NCI-H2081 (cell line): Measurements from ENCODE around the gene IL9R.
"Not testable (repeated sequence)": the region's sequence is repeated elsewhere in the genome, so short reads cannot be mapped to it uniquely, and the experiment has no call there.

Experiments used
- DNase-seq, 2 experiments: peaks; one replicate each; lab custom pipeline; 2025; lab: John Stamatoyannopoulos, UW

IL9R gene, protein sequence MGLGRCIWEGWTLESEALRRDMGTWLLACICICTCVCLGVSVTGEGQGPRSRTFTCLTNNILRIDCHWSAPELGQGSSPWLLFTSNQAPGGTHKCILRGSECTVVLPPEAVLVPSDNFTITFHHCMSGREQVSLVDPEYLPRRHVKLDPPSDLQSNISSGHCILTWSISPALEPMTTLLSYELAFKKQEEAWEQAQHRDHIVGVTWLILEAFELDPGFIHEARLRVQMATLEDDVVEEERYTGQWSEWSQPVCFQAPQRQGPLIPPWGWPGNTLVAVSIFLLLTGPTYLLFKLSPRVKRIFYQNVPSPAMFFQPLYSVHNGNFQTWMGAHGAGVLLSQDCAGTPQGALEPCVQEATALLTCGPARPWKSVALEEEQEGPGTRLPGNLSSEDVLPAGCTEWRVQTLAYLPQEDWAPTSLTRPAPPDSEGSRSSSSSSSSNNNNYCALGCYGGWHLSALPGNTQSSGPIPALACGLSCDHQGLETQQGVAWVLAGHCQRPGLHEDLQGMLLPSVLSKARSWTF

DNA sequence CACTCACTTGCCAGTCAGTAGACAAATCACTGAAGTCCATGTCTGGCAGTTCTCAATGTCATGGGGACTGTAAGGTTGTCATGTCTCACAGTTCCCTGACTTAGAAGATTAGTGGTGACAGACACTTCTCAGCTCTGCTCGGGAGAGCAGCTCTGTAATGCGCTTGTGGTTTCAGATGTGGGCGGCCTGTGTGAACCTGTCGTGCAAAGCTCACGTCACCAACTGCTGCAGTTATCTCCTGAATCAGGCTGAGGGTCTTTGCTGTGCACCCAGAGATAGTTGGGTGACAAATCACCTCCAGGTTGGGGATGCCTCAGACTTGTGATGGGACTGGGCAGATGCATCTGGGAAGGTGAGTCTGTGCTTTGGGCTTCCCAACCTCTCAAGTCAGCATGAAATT, at the start of gene IL9R:
Gene IL9R (plus strand): TSS at position 261 of the 400 bp plus-strand sequence. CDS start 64 bp downstream, at position 325.
- no peak for DNase-seq

DNA sequence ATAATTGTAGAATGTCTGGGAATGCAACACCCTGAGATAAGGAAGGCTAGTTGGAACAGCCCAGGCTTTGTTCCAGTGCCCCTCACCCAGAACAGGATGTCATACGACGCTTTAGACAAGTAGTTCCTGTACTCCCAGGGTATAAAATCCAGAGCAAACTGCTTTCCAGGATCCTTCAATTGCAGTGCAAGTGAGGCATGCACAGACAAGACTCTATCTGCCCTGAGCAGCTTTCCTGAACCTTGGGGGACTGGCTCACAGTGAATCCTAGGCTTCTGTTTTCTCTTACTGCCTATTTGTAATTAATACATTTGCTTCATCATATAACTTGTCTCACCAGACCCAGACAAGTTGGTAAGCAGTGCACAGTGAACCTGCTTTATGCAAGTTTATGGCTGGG, 48.4 kb upstream of the IL9R start:
- no peak for DNase-seq

DNA sequence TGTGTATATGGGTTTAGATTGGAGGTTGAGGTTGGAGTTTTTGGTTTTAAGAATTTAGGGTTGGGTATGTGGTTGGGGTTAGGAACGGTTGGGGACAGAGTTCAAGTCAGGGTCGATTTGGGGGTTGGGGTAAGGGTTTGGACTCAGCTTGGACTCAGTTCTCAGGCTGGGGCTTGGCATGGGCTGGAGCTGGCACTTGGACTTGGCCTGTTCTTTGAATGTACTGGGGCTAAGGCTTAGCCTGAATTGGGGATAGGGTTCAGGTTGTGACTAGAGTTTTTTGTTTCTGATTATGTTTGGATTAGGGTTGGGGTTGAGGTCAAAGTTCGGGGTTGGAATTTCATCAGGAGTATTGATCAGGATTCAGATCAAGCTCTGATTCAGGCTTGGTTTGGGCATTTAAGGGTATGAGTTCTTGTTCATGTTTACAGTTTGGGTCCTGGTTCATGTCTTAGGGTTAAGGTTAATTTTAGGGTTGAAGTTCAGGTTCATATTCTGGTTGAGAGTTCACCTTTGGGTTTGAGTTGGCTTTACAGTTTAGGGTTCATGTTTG, 46.2 kb upstream of the IL9R start:
- DNase-seq: no peak

DNA sequence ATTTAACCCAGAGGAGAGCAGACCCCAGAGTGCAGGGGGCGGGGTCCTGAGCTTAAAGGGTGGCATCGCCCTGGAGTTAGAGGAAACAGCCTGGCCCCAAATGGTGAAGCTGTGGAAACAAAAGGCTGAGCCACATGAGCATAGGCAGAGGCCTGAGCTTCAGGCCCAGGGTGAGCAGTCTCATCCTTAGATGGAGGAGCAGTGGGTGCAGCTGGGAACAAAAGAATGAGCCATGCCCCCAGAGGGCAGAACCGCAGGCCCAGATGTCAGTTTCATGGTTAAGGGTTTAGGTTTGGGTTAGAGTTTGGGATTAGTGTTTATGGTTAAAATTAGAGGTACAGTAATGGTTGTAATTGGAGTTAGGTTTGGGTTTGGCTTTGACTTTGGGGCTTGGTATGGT, 44.4 kb upstream of the IL9R start:
- no peak for DNase-seq

DNA sequence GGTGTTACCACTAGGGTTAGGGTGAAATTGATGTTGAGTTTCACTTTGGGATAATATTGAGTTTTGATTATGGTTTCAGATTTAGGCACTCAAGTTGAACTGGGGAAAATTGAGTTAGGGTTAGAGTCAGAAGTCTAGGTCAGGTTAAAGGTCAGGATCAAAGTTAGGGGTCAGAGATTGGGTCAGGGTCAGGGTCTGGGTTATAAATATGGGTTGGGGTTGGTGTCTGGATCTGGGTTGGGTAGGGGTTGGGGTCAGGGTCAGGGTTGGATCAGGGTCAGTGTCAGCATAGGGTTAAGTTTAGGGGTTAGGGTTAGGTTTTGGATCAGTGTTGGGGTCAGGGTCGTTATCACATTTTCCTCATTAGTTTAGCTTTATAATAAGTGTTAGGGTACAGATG, 42.7 kb upstream of the IL9R start:
- no peak for DNase-seq

DNA sequence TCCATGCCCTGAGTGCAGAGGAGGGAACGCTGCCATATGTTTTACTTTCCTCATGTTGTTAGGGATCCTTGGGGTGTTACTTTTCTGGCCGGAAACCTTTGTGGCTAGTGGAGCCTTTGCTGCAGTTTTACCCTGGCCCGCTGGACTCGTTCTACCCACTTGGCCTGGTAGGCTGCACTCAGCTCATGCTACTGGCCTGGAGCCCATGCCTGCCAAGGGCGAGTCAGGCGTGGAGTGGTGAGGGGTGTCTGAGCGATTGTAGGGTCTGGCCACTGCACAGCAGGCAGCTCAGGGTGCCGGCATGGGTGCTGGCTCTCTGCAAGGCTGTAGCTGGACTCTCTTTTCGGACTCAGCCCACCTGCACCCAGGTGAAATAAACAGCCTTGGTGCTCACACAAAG, 41.4 kb upstream of the IL9R start:
- DNase-seq: no peak

DNA sequence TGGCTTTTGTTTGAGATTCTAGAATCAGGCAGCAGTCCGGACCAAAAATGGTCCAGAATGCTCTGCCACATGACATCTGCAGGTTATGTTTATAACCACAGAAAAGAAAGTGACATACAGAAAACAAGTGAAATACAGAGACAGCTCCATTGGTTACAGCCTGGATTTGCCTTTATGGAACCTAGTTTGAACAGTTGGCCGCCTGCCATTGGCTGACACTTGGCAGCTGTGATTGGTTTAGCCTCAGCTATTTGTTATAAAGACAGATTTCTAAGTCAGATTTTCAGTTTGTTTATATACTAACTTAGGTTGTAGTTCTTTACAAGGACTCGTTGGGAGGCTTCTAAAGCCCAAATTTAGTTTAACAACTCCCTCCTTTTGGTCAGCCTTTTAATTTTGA, 40.8 kb upstream of the IL9R start:
- DNase-seq: no peak

DNA sequence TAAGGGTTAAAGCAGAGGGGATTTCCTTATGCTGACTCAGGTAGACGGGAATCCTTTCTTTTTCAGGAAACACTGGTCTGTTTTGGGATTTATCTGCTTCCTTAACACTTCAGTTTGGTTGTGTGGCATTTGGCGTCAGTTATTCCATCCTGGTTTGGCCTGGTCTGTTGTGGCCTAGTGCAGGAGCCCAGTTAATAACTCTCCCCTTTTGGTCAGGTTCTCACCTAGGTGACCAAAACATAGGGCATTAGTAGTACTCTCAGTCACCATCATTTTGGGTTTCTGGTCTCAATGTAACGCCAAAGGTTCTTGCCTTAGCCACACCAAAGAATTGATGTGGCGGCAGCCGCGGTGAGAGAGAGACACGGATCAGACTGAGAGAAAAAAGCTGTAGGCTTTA, 39.7 kb upstream of the IL9R start:
- DNase-seq: no peak

DNA sequence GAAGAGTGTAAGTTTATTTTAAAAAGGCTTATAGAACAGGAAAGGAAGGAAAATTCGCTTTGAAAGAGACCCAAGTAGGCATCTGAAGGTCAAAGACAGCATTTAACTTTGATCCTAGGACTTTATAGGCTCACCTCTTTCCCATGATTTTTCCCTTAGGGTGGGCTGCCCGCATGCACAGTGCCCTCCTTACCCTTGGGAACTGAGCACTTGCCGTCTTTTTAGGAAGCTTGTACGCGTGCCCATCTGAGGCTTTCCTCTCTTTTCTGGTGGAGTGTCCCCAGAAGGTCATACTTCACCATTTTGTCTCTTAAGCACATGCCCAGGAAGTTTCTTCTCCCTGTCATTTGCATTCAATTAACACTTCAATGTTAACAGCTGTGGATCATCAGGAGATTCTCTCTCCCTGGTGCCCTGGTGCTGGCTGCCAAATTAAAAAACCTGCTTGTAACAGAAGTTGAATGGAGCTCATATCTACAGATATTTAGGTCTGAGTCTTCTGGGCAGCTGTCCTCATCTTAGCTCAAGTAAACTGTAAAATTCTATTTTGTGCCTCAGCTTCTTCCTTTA, 38.4 kb upstream of the IL9R start:
- DNase-seq: no peak

DNA sequence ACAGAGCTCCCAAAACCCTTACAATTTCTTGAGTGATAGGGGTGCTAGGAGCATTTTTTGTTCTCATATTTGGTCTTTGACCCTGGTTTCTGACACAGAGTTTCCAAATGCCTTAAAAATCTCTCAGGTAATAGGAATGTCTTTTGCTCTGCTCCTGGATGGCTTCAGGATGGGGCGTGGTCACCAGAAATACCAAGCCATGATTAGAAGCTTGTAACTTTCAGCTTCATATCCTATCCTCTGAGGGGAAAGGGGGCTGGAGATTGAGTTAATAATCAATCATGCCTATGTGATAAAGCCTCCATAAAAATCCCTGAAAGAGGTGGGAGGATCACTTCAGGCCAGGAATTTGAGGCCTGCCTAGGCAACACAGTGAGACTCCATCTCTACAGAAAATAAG, 34.6 kb upstream of the IL9R start:
- DNase-seq: no peak

DNA sequence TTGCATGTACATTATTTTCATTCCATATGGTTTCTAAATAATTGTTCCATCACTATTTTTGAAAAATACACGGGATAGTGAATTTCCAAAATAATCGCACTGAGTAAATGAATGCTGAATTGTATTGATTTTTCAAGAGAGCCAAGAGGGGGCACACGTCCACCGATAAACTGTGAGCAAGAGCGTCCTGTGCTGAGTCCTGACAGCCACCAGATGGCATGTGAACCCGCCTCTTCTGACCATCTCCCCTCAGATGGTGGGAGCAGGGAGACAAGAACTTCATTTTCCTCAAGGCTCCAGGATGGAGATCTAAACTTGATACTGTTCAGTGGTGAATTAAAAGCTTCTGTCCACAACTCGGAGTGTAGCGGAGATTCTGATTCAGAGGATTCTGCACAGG, 30.6 kb upstream of the IL9R start:
- DNase-seq: peak; percentile 44 to 73

DNA sequence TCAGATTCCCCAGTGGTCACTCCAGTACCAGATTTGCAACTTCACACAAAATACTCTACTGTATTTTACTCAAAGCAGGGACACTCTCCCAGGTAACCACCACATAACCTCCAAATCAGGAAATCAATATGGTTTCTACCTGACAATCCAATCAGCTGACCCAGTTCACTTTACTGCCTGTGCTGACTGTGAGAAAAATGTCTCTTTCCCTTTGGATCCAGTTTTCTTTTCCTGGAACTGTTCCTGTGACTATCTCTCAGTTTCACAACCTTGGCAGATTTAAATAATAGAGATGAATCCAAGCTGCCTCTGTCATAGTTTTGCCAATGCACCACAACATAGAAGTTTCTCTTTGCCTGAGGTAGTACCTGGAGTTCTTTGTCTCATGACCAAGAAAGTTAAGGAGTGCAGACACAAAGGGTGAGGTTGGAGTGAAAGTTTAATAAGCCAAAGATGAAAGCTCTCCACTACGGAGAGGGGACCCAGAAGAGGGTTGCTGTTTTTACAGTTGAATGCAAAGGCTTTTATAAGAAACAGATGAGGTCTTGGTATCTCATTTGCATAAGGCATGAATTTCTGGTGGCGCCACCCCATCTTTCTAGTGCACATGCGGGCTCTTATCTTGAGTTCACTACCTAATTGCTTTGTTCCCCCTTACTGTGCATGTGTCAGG, 29.7 kb upstream of the IL9R start:
- DNase-seq: no peak

DNA sequence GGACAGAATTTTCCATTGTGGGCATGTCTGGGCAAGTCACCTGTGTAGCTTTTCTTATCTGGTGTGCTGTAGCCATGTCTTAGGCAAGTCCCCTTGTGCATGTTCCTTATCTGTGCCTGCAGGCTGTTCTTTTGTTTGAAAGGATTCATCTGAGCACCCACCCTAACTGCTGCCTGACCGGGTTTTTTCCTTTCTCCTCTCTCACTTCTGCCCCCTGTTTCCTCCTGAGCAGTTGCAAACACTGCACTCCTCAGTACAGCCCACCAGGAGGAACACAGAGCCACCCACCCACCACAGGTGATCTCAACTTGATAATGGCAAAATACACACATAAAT, 29.2 kb upstream of the IL9R start:
- no peak for DNase-seq

DNA sequence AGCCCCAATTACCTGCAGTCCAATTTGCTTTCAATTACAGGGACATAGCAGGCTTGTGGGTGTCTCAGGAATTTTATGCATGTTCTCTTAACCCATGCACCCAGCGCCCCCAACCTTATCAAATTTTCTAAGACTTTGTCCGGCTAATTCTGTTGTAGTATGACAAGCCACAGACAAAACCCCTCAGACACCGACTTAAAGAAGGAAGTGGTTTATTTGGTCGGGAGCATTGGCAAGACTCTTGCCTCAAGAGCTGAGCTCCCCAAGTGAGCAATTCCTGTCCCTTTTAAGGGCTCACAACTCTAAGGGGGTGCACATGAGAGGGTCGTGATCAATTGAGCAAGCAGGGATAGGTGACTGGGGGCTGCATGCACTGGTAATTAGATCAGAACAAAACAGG, 28.7 kb upstream of the IL9R start:
- DNase-seq: no peak

DNA sequence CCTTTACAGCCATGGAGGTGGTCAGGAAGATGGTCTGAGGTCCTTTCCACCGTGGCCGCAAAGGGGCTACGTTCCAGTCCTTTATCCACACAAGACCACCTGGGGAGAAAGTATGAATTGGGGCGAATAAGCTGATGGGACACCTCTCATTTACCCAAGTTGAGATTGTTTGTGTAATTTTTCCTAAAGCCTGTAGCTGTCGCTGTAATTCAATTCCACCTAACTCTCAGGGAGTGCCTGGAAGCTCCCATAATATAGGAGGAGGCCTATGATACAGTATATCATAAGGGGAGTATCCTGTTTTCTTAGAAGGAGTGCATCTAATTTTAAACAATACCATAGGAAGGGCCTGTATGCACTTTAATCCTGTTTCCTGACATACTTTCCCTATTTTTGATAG, 25.8 kb upstream of the IL9R start:
- not testable (repeated sequence) for DNase-seq

DNA sequence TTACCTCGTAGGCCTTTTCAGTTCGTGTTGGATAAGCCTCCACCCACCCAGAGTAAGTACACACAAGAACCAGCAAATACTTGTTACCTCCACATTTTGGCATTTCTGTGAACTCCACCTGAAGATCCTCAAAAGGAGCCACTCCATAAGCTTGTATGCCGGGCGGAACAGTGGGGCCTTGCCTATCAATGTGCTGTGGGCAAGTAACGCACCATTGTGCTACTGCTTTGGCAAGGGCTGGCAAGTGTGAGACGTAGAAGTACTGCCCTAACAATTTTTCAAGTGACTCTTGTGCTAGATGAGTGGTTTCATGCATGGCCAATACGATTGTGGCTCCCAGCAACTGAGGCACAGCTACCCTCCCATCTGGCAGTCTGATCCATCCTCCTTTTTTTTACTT, 25.3 kb upstream of the IL9R start:
- DNase-seq: not testable (repeated sequence)

DNA sequence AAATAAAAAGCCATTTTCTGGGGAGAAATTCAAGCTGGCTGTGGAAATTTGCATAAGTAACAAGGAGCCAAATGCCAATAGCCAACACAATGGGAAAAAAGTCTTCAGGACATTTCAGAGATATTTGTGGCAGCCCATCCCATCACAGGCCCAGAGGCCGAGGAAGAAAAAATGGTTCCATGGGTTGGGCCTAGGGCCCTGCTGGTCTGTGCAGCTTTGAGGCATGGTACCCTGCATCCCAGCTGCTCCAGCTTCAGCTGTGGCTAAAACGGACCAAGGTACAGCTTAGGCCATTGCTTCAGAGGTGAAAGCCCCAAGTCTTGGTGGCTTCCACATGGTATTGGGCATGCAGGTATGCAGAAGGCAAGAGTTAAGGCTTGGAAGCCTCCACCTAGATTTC, 14.2 kb upstream of the IL9R start:
- no peak for DNase-seq

DNA sequence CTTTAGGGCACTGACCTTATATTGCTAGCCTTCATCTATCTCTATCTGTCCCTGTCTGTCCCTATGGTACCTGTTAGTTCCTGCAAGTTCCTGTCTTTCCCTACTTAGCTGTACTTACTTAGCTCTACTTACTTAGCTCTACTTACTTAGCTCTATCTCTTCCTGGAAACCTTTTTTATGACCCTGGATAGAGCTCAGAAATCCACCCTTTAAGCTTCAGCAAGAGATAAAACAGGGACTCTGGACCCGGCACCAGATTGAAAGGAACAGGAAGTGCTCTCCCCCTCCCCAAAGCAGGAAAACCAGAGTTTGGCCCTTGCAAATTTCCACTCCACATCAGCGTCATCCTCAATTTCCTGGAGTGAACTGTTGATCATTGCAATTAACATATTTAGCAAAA, 12.3 kb upstream of the IL9R start:
- DNase-seq: no peak

DNA sequence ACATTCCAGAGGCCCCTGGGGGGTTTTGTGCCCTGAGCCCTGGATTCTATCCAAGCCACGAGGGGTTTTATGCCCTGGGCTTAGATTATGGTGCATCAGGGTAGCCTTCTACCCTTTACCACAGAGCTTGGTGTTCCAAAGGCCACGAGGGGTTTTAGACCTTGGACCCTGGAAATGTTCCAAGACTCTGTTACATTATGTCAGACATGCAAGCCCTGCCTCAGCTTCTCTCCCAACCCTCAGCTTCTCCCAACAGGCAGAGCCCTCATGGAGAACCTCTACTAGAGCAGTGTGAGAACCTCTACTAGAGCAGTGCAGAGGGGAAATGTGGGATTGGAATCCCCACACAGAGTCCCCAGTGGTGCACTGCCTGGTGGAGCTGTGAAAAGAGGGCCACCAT, 10.5 kb upstream of the IL9R start:
- DNase-seq: not testable (repeated sequence)

DNA sequence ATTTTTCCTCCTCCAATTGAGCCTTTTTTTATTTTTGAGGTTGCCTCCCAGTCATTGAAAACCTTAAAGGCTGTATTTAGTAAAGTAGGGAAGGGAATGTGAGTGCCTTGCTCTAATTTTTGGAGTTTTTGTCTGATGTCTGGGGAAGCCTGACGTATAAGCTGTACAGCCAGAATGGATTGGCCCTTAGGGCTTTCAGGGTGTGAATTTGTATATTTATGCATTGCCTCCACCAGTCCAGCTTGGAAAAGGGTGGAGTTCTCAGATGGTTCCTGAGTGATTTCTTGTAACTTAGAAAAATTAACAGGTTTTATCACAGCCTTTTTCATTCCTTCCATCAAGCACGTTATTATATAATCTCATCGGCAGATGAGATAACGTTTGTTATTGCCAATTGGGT, 8.6 kb upstream of the IL9R start:
- no peak for DNase-seq

DNA sequence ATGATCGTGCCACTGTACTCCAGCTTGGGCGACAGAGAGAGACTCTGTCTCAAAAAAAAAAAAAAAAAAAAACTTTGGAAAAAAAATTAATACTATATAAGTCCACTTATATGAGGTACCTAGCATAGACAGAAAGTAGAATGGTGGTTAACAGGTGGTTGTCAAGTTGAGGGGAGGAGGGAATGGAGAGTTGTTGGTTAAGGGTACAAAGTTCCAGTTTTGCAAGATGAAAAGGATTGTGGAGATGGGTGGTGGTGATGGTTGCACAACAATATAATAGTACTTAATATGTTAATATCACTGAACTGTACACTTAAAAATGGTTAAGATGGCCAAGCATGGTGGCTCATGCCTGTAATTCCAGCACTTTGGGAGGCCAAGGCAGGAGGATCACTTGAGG, 4.1 kb upstream of the IL9R start:
- no peak for DNase-seq

DNA sequence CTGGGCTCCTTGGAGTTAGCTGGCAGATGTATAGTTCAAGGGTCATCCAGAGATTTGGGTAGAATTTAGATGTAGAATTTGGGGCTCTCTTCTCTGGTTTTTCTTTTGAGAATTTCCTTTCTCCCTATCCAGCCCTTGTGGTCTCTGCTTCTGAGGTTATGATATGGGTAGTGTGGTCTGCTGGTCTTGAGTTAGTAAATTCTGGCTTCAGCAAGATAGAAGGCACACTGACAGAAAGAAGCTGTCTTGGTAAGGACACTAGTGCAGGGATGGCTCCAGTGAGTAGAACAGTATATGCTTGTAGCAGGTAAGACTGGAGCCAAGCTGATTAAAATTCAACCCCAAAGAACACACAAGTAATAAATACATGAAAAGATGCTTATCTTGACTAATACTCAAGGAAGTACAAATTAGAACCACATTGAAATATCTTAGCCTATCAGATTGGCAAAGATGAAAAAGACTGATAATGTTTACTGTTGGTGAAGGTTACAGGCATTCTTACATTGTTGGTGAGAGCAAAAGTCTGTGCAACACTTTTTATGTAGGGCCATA, 2.1 kb upstream of the IL9R start:
- DNase-seq: no peak

DNA sequence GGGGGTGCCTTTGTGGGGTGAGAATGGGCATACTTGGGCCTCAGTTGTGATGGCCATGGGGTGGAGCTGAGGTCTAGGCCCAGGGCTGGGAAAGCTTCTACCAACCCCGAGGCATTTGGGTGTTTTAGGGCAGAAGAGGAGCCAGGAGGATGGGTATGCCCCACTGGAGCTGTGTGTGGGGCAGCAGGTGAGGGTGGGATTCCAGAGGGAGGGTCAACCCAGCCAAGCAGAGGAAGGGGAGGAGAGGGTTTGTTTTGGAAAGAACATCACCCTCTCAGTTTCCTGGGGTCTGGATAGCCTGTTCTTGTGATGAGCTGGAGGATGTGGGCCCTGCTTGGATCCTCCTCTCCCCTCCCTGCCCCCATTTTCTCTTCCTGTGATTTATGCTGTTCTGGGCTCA, 620 bp downstream of the IL9R start:
- DNase-seq: no peak
